ENCODE results near the gene APC2.

DNA sequence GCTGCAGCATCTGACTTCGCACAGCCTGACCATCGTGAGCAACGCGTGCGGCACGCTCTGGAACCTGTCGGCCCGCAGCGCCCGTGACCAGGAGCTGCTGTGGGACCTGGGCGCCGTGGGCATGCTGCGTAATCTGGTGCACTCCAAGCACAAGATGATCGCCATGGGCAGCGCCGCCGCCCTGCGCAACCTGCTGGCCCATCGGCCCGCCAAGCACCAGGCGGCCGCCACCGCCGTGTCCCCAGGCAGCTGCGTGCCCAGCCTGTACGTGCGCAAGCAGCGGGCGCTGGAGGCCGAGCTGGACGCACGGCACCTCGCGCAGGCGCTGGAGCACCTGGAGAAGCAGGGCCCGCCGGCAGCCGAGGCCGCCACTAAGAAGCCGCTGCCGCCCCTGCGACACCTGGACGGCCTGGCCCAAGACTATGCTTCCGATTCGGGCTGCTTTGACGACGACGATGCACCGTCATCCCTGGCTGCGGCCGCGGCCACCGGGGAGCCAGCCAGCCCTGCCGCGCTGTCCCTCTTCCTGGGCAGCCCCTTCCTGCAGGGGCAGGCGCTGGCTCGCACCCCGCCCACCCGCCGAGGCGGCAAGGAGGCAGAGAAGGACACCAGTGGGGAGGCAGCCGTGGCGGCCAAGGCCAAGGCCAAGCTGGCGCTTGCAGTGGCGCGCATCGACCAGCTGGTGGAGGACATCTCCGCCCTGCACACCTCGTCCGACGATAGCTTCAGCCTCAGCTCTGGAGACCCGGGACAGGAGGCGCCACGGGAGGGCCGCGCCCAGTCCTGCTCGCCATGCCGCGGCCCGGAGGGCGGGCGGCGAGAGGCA is 15.5 kb downstream of the APC2 start:
- TF ChIP-seq, protein P1, sequence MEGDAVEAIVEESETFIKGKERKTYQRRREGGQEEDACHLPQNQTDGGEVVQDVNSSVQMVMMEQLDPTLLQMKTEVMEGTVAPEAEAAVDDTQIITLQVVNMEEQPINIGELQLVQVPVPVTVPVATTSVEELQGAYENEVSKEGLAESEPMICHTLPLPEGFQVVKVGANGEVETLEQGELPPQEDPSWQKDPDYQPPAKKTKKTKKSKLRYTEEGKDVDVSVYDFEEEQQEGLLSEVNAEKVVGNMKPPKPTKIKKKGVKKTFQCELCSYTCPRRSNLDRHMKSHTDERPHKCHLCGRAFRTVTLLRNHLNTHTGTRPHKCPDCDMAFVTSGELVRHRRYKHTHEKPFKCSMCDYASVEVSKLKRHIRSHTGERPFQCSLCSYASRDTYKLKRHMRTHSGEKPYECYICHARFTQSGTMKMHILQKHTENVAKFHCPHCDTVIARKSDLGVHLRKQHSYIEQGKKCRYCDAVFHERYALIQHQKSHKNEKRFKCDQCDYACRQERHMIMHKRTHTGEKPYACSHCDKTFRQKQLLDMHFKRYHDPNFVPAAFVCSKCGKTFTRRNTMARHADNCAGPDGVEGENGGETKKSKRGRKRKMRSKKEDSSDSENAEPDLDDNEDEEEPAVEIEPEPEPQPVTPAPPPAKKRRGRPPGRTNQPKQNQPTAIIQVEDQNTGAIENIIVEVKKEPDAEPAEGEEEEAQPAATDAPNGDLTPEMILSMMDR (IDR thresholded peaks at IDR 0.05 in 8 of 11, conservative IDR thresholded peaks at IDR 0.05 in 3 of 11): peak in 8 of 11 experiments; percentile 24 to 65 (median 50)
- TF ChIP-seq POLR2A (IDR thresholded peaks at IDR 0.05) (no peak), POLR2AphosphoS5 (IDR thresholded peaks at IDR 0.05) (peak in 2 of 3 donors; percentile 49 to 67)
